Kidney (tissue), 14 donors: ENCODE measurements around the gene TAF3. TPM values are rescaled to one million over a fixed set of nuclear protein-coding genes. Genes with fewer than 3 reads are reported as not detected.

Experiments
- DNase-seq, 5 donors: peaks; one replicate each; pipeline ENCODE4 v3.0.0-alpha.2; 2013 to 2020
- FAIRE-seq: peaks from 2 replicates; lab custom pipeline; 2012; peaks lifted over from hg19 to GRCh38; lab: Jason Lieb, UNC
- H3K27ac ChIP-seq, 2 donors: one replicate each; pipeline ENCODE4 v1.7.0; 2013; ENCODE audit warnings: low read depth in 2 of 2, low read length in 2 of 2, inconsistent platforms in 1 of 2
- H3K27me3 ChIP-seq: one replicate; pipeline ENCODE4 v1.7.1; 2013; ENCODE audit warnings: low read length, inconsistent platforms; ENCODE audit not compliant: control insufficient read depth, insufficient read depth
- H3K36me3 ChIP-seq, 3 donors: one replicate each; pipeline versions ENCODE4 v1.7.0 to v1.7.1; 2013; ENCODE audit warnings: low read length in 3 of 3, control low read depth in 1 of 3, inconsistent platforms in 1 of 3; ENCODE audit not compliant: insufficient read depth in 3 of 3, control insufficient read depth in 2 of 3
- H3K4me1 ChIP-seq, 3 donors: one replicate each; pipeline versions ENCODE4 v1.7.0 to v1.7.1; 2013; ENCODE audit warnings: low read length in 3 of 3, inconsistent platforms in 1 of 3, low read depth in 1 of 3; ENCODE audit not compliant: control insufficient read depth in 2 of 3, insufficient read depth in 2 of 3
- H3K4me3 ChIP-seq, 3 donors: one replicate each; pipeline versions ENCODE4 v1.7.0 to v1.8.1; 2013; ENCODE audit warnings: low read length in 3 of 3, control low read depth in 1 of 3, inconsistent platforms in 1 of 3
- H3K9ac ChIP-seq, 3 donors: one replicate each; pipeline versions ENCODE4 v1.7.0 to v1.7.1; 2013; ENCODE audit warnings: low read length in 3 of 3, control low read depth in 1 of 3, inconsistent platforms in 1 of 3
- H3K9me3 ChIP-seq, 3 donors: one replicate each; pipeline versions ENCODE4 v1.7.0 to v1.7.1; 2013; ENCODE audit warnings: low read length in 3 of 3, control low read depth in 1 of 3, inconsistent platforms in 1 of 3; ENCODE audit not compliant: control insufficient read depth in 2 of 3, insufficient read depth in 1 of 3
- intact Hi-C: fragments of 100-400 bp; cut with DNase I; formaldehyde crosslinking; loops from one replicate; pipeline ENCODE4 v1.11.1; 2022
- polyA plus RNA-seq: library from polyadenylated mRNA; stranded (reverse); fragments of 350-450 nt; fragmentation: Illumina TruSeq; extraction: RNeasy Lipid Tissue Mini Kit (QIAGEN cat#74804); gene quantifications from one replicate; pipeline ENCODE4 v1.2.3, GENCODE V29; 2014; ENCODE audit warnings: low read depth, low replicate concordance; ENCODE audit not compliant: insufficient read depth
- total RNA-seq: library from RNA; stranded (reverse); fragmentation: NEBNext Ultra II Directional; extraction: Animal tissue kit (Norgen Biotek cat#: 25700); gene quantifications from one replicate; pipeline ENCODE4 v1.2.1, GENCODE V29; 2021
- TF ChIP-seq, protein P1 (sequence below): IDR thresholded peaks from 3 replicates; pipeline ENCODE4 v1.5.1; 2012; ENCODE audit warnings: mild to moderate bottlenecking, moderate library complexity, borderline replicate concordance; ENCODE audit not compliant: insufficient read depth; ENCODE audit errors: extremely low read depth
- donor health status: control.
- donor health status: control.
- donor health status: control.
- donor health status: control.
- donor health status: control.
- donor health status: DM: yes; HTN: yes; CAD: no.
- donor health status: Normal renal cell carcinoma (clear cell type).

Gene TAF3
- total and polyA plus RNA-seq, 2 donors from 2014 or later = 4.0 to 8.7 TPM

DNA sequence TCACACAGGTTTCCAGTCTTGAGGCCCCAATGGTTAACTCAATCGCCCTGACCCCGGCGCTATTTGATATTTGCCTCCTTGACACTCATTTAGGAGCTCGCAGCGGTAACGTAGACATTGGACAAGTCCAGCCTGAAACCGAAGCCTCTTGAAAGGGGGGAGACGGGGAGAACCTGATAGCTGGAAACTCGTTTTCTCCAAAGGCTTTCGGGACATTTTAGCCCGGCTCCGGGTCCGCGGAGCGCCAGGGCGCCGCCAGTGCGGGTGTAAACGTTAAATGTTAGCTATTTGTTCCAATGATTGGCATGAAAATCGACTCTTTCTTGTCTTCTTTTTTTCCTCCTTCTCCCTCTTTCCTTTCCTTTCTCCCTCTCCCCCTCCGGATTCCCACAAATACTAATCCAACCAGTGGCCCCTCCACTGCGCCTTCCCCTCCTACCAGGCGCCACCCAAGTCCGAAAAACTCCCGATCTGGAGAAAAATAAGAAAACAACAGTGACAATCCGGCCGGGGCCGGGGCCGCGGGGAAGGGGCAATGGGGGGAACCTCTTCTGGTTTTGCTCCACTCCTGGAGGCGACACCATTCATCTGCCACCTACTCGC is 219.0 kb downstream of the TAF3 start:
- Histone ChIP-seq H3K4me1 (peaks cover 0 to 5% (median 0%) of the 10 kb centered on the region in 3 donors), H3K4me3 (peak overlapping the region in 1 of 3 donors; percentile 6), H3K9ac (peak overlapping the region in 1 of 3 donors; percentile 51), H3K9me3 (no peaks in the 10 kb centered on the region), H3K36me3 (no peaks in the 10 kb centered on the region), H3K27me3 (peaks cover 64% of the 10 kb centered on the region), H3K27ac (peak overlapping the region; percentile 45 to 48)
- TF ChIP-seq, protein P1, sequence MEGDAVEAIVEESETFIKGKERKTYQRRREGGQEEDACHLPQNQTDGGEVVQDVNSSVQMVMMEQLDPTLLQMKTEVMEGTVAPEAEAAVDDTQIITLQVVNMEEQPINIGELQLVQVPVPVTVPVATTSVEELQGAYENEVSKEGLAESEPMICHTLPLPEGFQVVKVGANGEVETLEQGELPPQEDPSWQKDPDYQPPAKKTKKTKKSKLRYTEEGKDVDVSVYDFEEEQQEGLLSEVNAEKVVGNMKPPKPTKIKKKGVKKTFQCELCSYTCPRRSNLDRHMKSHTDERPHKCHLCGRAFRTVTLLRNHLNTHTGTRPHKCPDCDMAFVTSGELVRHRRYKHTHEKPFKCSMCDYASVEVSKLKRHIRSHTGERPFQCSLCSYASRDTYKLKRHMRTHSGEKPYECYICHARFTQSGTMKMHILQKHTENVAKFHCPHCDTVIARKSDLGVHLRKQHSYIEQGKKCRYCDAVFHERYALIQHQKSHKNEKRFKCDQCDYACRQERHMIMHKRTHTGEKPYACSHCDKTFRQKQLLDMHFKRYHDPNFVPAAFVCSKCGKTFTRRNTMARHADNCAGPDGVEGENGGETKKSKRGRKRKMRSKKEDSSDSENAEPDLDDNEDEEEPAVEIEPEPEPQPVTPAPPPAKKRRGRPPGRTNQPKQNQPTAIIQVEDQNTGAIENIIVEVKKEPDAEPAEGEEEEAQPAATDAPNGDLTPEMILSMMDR = no peak
- FAIRE-seq (no peak), DNase-seq (peak in 4 of 5 donors; percentile 42 to 51 (median 46))
- intact Hi-C loops = no loop called here

DNA sequence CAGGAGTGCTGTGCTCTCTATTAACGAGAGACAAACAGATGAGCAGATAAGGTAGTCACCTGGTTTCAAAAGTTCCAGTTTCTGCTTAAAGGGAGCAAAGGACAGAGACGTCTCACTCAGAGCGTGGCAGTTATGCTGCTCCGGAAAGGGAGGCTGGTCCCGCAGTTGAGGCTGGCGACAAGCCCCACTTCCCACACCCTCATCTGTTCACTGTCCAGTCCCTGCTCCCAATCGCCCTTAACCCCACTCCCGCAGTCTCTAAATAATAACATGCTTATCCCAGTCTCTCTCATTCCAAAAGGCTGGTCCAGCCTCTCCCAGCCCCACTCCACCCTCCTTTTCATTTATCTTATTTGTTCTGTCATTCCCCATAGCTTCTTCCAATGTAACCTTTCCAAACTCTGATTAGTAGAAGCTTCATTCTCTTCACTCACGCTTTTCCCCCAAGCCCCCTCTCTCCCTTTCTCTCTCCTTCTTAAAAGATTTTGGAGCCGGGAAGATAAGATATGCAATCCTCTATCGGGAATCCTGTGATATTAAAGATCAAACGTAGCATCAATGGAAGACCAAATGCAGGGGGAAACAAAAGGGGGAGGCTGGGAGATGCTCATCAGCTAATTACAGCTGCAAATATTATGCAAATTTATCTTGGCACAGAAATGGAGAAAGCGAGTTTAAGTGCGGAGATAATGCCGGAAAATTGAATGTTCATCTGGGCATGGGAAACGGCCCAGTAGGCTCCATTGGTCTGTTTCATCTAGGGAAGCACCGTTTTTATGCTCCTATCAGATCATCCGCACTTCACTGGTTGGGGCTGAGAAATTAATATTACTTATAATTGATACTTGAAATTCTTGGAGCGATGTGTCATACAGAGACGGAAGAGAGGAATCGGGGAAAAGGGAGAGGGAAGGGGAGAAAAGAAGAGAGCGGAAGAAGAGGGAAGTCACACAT is 219.9 kb downstream of the TAF3 start:
- Histone ChIP-seq H3K9me3 (no peaks in the 10 kb centered on the region), H3K36me3 (no peaks in the 10 kb centered on the region), H3K27me3 (peaks cover 71% of the 10 kb centered on the region), H3K9ac (no peak overlapping the region), H3K4me1 (peaks cover 0 to 5% (median 0%) of the 10 kb centered on the region in 3 donors), H3K4me3 (no peak overlapping the region), H3K27ac (peak overlapping the region in 1 of 2 donors; percentile 44)
- DNase-seq (peak in 2 of 5 donors; percentile 29 to 38), FAIRE-seq (no peak)
- intact Hi-C loops = no loop called here
- TF ChIP-seq, protein P1 = no peak

DNA sequence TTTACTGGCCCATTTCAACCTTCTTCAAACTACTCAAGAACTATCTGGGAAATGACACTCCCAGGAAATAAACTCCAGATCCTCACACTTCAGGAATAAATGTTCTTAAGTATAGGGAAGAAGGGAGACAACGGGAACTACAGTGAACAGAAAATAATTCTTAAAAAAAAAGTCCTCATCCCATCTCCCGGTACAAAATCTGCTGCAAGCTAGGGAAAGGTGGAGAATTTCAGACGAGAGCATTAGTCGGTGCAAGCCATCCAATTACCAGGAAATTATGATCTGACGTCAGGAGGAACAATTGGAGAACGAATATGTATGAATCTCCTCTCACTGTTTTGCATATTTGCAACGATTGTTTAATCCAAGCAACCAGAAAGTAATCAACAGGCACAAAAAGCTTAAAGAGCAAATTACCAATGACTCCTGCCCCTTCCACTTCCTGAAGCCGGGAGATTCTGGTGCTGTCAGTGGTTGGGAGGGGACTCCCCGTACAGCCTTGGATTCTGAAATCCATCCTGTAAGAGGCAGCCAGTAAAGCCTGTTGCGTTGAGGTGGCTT is 221.1 kb downstream of the TAF3 start:
- no peak overlapping the region for H3K4me3 ChIP-seq
- peak in 3 of 5 donors; percentile 16 to 67 (median 35) for DNase-seq
- H3K27me3 ChIP-seq = peaks cover 75% of the 10 kb centered on the region
- H3K4me1 ChIP-seq = peaks cover 0 to 7% (median 0%) of the 10 kb centered on the region in 3 donors
- peak overlapping the region in 1 of 2 donors; percentile 51 for H3K27ac ChIP-seq
- H3K36me3 ChIP-seq = no peaks in the 10 kb centered on the region
- intact Hi-C loops = no loop called here
- H3K9ac ChIP-seq = no peak overlapping the region
- FAIRE-seq = no peak
- H3K9me3 ChIP-seq = no peaks in the 10 kb centered on the region
- TF ChIP-seq, protein P1 = no peak
